GM19324 (cell line): ENCODE measurements around the gene MRPL43.

Experiments
- ATAC-seq: cut with Tn5 transposase; IDR thresholded peaks from one replicate; pipeline ENCODE4 v1.9.1; 2021; ENCODE audit warnings: mild to moderate bottlenecking, moderate library complexity; ENCODE audit not compliant: unreplicated experiment, low FRiP score

MRPL43 gene

DNA sequence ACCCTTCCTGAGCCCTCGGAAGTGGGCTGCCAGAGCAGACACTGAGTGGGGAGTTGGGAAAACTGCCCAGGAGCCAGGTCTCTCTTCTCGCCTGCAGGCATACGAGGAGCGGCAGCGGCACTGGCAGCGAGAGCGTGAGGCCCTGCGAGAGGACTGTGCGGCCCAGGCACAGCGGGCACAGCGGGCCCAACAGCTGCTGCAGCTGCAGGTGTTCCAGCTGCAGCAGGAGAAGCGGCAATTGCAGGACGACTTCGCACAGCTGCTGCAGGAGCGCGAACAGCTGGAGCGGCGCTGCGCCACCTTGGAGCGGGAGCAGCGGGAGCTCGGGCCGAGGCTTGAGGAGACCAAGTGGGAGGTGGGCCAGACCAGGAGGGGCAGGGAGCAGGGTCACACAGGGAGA, 18.1 kb upstream of the MRPL43 start:
- no peak for ATAC-seq

DNA sequence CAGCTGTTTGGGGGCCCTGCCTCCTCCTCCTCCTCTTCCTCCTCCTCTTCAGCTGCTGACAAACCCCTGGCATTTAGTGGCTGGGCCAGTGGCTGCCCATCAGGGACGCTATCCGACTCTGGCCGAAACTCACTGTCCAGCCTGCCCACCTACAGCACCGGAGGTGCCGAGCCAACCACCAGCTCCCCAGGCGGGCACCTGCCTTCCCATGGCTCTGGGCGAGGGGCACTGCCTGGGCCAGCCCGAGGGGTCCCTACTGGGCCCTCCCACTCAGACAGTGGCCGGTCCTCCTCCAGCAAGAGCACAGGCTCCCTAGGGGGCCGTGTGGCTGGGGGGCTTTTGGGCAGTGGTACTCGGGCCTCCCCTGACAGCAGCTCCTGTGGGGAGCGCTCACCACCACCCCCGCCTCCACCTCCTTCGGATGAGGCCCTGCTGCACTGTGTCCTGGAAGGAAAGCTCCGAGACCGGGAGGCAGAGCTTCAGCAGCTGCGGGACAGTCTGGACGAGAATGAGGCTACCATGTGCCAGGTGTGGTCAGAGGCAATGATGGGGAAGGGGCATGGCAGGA, 16.4 kb upstream of the MRPL43 start:
- no peak for ATAC-seq

DNA sequence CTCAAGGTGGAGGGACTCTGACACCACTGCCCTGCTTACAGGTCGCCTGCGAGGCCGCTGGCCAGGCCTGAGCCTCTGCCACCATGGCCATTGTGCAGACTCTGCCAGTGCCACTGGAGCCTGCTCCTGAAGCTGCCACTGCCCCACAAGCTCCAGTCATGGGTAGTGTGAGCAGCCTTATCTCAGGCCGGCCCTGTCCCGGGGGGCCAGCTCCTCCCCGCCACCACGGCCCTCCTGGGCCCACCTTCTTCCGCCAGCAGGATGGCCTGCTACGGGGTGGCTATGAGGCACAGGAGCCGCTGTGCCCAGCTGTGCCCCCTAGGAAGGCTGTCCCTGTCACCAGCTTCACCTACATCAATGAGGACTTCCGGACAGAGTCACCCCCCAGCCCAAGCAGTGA, 15.2 kb upstream of the MRPL43 start:
- ATAC-seq, result no peak

DNA sequence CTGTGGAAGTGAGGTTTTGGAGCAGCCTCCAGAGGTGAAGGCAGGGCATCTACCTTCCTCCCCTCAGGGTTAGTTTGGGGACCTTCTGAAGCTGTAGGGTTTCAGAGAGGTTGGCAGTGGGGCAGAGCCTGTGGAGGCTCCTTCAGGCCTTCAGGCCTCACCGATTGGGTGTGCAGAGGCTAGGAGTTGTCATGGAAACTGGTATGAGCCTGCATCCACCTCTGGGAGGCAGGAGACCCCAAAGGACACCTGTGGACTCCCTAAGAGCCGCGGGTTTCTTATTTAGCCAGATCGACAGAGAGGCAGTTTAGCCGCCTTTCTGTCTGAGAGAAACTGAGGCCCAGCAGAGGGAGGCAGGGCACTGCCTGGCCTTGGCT, 14.3 kb upstream of the MRPL43 start:
- no peak for ATAC-seq

DNA sequence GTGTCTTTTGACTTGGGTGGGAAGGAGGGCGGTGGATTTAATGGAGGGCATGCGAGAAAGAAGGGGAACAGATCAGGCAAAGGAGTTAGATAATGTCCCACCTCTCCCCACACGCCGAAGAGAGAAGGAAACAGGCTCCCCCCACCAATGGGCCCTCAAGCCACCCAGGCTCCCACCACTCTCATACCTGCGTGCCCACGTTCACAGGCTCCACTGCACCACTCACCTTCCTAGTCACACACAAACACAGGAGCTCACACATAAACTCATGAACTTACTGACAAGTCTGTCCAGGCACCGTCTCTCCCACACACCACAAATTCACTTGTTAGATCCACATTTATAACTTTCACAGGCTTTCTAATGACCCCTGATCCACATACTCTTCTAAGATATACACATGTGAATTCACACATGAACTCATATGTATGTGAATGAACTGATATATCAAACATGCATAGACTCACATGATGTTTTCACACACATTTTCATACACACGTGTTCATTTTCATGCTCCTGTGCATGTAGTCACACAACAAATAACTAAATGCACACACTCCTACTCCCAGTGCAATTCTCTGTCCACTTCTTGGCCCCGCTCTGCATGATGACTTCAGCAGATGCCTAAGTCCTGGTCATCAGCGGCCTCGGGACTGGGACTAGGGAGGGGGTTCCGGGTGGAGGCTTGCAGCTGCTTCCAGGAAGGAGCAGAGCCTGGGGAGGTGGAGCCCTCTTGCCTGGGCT, 13.8 kb upstream of the MRPL43 start:
- ATAC-seq, result no peak

DNA sequence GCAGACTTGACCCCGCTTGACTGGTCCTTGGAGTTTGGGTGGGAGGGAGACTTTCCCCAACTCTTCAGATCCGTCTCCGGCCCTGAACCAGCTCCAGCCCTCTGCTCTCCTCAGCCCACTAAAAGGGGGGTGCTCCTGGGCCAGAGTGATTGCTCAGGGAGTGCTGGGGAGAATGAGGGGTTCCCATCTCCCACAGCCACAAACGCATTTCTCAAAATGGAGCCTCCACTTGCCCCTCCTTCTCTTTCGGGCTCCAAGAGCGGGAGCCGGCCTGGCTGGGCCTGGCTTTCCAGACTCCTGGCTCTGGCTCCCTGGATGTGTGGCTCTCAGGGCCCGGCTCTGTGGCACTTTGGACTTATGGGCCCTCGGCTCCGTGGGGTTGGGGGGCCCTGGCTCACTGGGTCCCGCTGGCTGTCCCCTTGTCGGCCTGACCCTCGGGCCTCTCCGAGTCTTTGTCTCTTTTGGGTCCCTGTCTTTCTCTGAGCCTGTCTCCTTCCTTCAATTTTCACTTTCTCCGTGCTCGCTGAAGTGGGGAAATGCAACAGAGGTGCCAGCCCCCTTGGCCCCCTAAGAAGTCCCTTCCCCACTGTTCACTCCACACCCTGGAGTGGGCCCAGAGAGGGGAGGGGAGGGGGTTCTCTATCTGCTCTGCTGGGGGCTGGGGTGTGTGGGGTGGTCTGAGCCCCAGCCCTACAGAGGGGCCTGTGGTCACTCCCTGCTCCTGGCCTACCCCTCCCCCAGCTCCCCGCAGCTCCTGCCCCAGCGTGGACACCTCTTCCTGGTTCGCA, 13.0 kb upstream of the MRPL43 start:
- no peak for ATAC-seq

DNA sequence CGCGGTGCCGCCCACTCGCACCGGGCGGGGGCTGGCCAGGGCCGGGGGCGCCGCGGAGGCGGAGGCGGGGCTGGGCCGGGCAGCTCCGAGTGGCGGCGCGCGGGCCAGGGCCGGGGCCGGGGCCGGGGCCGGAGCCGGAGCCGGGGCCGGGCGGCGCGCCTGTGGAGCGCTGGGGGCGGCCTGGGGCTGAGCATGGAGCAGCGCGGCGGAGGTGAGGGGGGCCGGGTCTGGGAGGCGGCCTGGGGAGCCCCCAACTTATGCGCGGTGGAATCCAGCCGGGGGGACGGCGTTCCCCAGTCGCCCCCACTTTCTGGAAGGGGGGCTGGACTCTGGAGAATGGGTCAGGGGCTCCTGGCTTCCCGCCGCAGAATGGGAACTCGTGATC, 12.4 kb upstream of the MRPL43 start, which contains the start of gene LZTS2:
Gene LZTS2, plus strand, starts transcription at position 67 of the 385 bp plus-strand sequence. CDS start 2,731 bp downstream, outside the sequence.
- no peak for ATAC-seq

DNA sequence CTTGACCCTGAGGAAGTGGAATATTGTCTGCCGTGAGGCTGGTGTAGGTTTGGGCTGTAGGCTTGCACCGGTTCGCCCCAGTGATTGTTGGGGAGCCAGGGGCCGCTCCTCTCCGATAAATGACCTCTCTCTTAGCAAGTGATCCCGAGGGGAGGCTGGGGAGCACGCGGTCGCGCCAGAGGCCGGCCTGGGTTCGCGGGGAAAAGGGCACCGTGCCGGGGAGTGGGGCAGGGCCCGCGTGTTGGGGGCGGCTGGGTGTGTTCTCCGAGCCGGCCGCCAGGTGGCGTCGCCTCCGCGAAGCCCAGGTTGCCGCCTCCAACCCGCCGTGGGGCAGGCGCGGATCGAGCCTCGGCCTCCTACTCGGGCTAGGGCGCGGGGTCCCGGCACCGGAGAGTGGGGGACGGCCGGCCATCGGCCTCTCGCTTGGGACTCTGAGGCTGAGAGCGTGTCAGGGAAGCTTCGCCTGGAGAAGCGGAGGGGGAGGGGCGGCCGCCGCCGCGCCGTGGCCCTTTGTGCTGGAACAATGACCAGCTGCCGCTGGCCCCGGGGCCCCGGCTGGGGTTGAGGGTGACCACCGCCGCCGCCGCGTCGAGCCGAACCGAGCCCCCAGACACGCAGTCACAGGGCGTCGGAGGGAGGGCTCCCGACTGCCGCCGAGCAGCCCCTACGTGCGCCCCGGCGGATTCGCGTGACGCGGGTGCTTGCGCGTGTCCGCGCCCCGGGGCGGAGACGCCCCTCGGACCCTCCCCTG, 11.9 kb upstream of the MRPL43 start:
- ATAC-seq, result peak; percentile 44

DNA sequence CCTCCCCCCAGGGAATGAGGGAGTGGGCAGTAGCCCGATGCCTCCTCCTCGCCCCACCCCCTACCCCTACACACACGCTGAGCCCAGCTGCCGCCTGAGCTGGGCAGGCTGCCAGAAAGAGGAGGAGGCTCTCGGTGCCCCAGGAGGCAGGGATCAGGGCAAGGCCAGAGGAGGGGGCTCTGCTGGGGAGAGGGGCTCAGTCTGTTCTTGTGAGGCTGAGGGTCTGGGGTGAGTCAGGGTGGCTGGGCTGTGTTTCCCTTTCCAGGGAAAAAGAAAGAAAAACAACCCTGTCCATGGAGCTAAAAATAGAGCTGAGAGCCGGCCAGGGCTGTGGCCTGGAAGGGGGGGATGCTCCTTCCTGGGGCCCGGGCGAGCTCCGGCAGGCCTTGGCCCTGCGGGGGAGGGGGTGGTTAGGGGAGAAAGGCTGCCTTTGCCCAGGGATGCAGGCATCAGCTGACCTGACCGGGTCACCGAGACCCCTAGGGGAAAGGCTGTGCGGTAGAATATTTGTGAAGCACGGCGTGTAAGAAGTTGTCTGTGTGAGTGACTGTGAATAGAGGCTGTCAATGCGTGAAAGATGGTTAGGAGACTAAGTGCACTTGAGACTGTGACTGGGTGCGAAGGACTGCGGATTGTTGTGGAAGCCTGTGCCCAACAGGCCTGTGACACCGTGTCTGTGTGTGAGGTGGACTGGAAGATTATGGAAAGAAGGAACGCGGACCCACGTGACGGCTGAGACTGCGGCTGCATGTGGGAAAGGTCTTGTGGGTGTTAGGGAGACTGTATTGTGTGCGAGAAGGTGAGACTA, 11.1 kb upstream of the MRPL43 start:
- peak; percentile 25 for ATAC-seq

DNA sequence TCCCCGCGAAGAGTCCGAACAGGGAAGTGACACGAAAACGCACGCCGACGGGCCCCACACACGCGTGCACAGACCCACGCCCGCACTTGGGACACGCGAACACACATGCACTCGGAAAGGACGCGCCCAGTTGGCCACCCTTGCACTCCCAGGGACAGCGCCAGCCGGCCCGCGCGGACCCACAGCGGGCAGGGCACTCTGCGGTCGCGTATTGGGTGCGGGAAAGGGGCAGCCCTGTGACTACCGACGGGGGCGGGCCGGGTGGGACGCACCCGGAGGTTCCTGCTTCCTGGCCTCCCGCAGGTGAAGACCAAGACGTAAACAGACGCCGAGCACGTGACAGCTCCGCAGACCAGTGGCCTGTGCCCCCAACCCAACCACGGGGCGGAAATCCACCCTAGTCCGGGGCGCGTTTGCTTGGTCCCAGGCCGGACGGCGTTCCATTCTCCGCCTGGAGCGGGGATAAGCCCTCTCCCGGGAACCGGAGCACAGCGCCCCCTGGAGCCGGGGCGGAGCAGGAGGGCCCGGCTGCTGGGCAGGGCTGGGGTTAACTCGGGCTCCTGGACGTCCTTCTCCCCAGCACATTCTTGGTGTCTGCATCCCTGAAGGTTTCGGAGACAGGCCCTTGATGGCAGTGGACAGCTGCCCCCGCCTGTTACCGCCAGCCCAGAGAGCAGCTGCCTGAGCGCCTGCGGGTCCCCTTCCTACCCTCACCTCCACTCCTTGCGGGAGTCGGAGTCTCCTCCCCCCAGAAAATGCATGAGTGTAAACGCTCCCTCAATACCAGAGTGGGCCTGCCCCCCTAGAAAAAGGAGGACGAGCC, 10.3 kb upstream of the MRPL43 start:
- peak; percentile 38 for ATAC-seq

DNA sequence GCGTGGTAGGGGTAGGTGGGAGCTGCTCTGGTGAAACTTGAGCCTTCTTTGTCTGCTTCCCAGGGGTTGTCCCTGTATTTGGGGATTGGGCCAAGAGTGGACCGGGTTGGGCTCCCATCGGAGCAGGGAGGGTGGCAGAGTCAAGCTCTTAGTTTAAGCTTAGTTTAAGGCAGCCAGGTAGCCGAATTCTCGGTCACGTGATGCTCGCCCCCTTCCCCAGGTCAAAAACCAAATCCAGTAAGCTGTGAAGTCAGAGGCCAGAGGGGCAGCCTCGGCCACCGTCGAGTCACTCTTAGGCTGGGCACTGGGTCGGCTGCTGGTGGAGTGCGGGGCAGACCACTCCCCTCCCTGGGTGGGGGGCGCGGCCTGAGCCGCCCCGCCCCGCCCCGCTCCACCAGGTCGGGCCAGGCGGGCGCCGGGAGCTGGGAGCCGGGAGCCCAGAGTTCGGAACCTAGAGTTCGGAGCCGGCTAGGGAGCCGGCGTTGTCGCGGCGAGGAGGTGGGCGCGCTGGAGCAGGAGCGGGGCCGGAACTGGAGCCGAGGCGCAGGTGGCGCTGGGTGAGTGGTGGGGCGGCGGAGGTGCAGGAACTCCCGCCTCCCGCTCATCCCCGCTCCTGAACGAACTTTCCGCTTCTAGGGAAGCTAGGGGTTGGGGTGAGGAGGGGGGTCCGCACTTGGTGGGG, 9.5 kb upstream of the MRPL43 start:
- ATAC-seq, result no peak

DNA sequence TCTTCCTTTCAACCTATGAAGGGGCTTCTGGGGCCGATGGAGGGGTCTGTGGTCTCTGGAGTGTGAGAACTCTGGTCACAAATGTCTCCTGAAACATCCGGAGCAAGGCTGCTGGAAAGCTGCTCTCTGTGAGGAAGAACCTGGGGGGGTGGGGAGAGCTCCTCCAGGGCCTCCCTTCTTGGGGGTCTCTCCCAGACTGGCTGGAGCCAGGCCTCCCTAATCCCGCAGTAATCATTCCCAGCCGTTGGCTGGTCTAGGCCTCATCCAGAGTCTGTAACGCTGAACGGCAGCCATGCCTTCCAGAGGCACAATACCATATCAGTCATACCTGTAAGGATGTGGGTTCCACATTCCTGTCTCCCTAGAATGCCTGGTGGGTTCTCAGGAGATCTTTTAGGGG, 7.9 kb upstream of the MRPL43 start:
- no peak for ATAC-seq

DNA sequence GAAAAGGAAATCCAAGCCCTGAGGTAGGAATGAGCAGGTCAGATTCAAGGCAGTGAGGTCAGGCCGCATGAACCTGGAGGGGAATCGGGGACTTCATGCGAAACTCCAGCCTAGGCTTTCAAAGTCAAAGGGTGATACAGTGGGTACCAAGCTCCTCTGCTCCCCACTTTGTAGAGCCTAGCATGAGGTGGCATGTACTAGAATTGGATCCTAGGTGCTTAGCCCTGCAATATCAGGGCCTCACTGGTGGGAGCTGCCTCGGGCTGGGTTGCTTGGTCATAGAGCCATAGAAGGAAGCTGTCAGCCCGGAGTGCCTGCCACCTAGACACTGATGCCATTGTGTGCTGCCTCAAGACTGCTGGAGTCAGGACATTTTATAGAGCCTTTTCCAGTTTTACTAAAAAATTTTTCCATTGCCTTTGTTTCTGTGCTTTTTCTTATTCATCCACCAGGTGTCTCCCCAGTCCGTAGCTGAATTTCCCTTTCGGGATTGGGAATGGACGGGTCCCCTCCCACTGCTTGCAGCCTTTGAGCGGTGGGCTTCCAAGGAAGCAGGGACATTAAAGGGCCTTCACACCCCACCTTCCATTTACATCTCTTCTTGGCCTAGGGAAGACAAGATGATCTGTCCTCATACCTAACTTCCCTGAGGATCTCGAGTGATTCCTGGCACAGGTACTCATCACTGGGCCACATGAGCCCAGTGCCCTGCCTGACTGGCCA, 6.8 kb upstream of the MRPL43 start:
- ATAC-seq, result no peak

DNA sequence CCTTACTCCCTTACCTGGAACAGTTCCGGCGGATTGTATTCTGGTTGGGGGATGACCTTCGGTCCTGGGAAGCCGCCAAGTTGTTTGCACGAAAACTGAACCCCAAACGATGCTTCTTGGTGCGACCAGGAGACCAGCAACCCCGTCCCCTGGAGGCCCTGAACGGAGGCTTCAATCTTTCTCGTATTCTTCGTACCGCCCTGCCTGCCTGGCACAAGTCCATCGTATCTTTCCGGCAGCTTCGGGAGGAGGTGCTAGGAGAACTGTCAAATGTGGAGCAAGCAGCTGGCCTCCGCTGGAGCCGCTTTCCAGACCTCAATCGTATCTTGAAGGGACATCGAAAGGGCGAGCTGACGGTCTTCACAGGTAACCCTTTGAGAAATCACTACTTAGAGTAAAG, 1.8 kb upstream of the MRPL43 start:
- ATAC-seq, result no peak

DNA sequence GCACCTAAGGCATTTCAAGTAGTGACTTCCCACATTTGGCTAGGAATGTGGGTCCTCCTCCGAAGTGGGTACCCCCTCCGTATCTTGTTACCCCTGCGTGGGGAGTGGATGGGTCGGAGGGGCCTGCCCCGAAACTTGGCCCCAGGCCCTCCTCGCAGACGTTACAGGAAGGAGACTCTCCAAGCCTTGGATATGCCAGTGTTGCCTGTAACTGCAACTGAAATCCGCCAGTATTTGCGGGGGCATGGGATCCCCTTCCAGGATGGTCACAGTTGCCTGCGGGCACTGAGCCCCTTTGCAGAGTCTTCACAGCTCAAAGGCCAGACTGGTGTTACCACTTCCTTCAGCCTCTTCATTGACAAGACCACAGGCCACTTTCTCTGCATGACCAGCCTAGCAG, 869 bp upstream of the MRPL43 start:
- ATAC-seq, result no peak

DNA sequence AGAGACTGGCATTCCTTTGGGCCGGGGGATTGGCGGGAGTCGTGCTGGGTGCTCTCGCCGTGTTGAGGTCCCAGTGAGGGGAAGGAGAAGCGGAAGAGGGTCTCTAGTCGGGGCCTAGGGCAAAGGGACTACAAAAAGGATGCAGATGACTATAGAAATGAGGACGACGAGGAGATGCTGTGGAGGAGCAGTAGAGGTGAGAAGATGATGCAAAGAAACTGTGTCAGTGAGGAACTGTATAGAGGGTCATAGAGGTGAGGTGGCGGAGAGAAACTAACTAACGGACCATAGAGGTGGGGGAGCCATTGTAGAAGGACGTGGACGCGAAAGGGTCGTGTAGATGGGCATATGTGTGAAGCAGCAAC, 370 bp upstream of the MRPL43 start:
- ATAC-seq, result peak; percentile 5

DNA sequence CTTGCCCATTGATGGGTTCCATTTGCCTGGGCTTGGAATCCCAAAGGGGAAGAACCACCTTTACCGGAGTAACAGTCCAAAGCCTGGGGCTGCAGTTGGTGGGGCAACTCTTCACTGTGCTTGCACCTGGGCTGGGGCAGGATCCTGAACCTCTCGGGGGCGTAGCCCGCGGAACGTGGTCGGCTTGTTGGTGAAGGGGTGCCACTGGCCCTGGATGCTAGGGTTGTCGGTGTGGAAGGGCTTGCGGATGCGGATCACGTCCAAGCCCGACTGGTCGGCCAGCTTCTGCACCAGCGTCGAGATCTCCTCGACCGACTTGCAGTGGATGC, 710 bp downstream of the MRPL43 start:
- no peak for ATAC-seq

DNA sequence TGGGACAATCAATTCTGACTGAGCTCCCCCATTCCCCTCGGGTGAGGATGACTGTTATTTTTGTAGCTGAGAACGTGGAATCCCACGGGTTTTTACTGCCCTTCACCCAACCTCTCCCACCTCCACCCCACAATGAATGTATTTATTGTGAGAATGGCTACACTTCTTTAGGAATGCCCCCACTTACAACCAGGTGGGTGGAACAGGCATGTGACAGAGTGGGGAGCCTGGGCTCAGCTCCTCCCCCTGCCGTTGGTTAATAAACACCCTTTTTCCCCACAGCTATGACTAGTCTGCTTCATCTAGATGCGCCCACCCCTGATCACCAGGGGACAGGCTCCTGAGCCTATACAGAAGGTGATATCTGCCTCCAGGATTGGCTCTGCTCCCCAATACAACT, 2.0 kb downstream of the MRPL43 start:
- no peak for ATAC-seq
